SW480 (cell line): Measurements from ENCODE around the gene SMIM28.

Source experiments
- DNase-seq: peaks from one replicate; pipeline ENCODE4 v3.0.0-alpha.2; 2016; ENCODE audit warnings: low spot score

SMIM28 gene

DNA sequence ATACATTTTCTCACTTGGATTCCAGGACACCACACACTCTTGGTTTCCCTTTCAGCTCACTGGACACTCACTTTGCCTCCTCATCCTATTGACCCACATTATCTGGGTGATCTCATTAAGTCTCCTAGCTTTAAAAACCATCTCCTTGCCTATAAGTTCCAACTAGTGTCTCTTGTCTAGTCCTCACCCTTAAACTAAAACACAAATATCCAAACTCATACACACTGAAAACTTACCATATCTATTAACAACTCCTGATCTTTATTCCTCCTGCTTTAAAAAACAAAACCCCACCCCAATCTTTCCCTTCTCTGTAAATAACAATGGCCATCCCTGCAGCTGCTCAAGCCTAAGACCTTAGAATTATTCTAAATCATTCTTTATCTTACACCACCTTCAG, 3.5 kb upstream of the SMIM28 start:
- no peak for DNase-seq

DNA sequence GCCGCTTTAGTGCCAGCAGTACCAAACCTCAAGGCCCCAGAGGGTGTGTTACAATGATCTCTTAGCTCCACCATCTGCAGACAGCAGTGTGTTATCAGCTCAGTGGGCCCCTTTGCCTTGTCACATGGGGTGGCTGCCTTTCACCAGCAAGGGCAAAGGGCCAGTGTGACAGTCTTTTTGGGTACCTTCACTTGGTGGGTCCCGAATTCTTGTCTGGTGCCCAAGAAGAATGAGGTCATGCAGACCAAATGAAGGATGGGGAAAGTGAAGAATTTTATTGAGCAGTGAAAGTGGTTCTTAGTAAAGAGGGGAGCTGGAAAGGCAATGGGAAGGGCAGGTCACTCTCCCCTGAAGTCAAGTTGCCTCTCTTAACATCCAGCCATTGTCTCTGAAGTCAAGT, 2.9 kb upstream of the SMIM28 start:
- DNase-seq: no peak

DNA sequence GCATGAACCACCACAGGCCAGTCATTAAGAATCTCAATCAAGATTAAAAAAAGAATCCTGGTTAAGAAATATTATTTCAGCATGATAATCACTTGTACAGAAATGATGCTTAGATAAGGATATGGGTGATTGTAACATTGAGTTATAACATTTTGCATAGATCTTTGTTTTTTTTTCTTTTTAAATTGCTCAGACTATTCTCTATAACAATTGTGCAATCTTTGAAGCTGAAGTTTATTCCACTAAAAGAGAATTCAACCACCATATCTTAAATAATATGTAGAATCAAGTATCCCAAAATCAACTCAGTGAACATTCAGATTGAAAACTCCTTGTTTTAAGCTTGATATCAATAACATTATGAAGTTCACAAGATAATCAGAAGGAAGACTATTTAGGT, 663 bp upstream of the SMIM28 start:
- no peak for DNase-seq

GRCh38 chr6:138378463-138378862, 758 bp downstream of the SMIM28 start:
- no peak for DNase-seq

- DNase-seq: peak; percentile 13
These were observed 5.0 kb downstream of the SMIM28 start for GRCh38 chr6:138382498-138383265.

DNA sequence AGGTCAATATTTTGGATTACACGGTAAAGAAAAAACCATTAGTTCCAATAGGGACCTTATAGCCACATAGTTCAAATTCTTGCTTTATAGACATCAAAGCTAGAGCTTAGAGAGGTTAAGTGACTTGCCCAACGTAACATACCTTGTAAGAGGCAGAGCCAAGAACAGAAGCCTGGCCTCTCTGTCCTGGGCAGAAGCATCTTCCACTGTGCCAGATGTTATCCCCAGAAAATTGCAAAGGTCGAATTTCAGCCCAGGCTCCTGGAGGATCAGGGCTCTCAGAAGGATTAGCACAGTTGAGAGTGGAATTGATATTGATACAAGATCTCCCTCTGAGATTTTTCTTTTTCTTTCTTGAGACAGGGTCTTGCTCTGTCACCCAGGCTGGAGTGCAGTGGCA, 6.1 kb downstream of the SMIM28 start:
- DNase-seq: peak; percentile 46

DNA sequence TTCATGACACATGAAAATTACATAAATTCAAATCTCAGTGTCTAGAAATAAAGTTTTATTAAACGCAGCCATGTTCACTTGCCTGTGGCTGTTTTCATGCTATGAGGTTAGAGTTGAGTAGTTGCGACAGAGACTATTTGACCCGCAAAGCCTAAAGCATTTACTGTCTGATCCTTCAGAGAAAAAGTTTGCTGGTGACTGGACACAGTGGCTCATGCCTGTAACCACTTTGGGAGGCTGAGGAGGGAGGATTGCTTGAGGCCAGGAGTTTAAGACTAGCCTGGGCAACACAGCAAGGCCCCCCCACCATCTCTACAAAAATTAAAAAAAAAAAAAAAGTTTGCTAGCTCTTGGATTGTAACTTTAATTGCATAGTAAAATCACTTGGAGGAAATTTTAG, 9.2 kb downstream of the SMIM28 start:
- DNase-seq: no peak

DNA sequence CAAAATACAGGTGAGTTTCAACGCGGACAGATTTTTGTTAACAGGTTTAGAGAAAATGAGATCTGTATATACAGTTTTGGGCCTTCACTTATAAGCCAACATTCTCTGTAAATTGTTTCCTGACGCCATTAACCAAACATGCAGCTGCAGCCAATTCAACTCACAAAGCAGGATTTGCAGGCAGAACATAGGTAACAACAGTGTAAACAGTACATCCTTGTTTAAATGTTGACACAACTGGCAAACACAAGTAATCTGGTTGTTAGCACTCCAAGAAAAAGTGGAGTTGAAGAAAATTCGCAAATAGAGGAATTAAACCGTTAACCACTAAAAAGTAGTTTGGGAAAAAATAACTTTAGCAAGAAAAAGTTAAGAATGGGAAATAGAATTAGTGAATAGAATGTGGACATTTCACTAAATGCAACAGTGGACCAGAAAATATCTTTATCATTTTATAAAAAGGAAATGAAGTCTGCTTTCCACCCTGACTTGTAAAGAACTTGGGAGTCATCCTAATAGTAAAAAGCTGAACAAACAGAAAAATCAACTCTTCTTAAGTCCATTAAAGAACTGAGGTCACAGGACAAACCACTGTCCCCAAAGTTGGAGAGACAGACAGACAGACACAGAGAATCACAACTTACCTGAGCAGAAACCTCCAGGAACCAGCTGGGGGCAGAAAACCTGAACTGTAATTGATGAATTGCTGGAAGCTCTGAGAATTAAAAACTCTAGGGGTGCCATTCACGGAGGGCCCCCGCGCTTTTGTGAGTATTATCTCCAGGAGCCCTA, 10.1 kb downstream of the SMIM28 start:
- DNase-seq: no peak

GRCh38 chr6:138389551-138389950, 11.8 kb downstream of the SMIM28 start:
- no peak for DNase-seq

- DNase-seq: no peak
These were observed 16.4 kb downstream of the SMIM28 start for GRCh38 chr6:138393871-138394783.

- no peak for DNase-seq
These were observed 19.0 kb downstream of the SMIM28 start for GRCh38 chr6:138396709-138397108.

GRCh38 chr6:138397128-138398122, 19.7 kb downstream of the SMIM28 start:
- DNase-seq: no peak

- no peak for DNase-seq
These were observed 22.6 kb downstream of the SMIM28 start for GRCh38 chr6:138400326-138400725.

DNA sequence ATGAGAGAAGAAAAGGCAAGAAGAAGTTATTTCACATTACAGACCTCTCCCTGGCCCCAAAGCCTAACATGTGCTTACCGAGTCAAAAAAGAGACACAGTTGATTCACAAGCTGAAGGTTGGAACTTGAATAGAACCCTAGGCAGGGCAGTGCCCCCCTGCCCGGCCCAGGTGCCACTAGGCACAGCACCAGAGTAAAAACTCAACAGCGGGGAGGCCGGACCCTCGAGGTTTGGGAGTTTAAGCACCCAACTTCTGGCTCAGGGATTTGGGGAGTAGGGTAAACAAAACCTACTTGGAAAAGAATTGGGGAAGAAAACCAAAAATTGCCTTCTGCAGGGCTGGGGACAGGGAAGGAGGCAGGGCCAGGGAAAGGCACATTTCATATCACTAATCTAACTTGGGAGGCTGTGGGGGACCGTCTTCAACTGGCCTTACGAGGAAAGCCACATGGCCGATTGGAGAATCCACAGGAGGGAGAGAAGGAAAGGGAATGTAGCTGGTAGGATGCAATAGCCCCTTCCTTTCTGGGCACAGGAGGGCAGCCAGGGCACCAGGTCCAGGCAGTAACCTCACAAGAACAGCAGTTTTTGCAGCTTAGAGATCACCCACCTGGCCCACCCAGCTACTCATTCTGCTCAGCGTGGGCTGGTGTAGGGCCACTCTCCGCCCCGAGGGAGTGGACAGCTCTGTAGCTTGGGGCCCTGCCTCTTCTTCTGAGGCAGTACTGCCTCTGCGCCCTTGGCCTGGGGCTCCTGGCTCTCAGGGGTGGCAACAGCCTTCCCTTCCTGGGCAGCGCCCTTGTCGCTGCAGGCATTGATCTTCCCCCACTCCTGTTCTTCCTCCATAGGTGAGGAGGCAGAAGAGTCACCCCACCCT, 24.5 kb downstream of the SMIM28 start:
- no peak for DNase-seq

GRCh38 chr6:138402838-138403187, 25.1 kb downstream of the SMIM28 start:
- DNase-seq: no peak

DNA sequence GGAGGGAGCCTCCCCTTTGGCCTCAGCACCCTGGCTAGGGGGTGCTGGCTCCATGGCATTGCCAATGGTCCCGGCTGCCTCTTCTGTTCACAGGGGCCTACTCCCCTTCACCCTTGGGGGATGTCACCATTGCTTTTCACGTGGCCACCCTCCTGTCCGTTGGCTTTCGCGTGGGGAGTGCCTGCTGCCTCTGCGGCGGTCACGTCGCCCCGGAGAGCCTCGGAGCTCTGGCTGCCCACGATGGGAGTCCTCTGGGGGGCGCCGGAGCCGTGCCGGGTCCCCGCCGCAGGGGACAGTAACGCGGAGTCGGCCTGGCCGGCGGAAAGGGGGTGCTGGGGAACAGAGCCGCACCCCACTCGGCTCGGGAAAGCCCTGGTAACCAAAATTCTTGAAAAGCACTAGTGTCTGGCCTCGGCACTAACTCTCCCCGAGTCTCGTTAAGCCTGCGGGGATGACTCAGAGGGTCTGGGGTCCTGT, 25.7 kb downstream of the SMIM28 start:
- peak; percentile 28 for DNase-seq

DNA sequence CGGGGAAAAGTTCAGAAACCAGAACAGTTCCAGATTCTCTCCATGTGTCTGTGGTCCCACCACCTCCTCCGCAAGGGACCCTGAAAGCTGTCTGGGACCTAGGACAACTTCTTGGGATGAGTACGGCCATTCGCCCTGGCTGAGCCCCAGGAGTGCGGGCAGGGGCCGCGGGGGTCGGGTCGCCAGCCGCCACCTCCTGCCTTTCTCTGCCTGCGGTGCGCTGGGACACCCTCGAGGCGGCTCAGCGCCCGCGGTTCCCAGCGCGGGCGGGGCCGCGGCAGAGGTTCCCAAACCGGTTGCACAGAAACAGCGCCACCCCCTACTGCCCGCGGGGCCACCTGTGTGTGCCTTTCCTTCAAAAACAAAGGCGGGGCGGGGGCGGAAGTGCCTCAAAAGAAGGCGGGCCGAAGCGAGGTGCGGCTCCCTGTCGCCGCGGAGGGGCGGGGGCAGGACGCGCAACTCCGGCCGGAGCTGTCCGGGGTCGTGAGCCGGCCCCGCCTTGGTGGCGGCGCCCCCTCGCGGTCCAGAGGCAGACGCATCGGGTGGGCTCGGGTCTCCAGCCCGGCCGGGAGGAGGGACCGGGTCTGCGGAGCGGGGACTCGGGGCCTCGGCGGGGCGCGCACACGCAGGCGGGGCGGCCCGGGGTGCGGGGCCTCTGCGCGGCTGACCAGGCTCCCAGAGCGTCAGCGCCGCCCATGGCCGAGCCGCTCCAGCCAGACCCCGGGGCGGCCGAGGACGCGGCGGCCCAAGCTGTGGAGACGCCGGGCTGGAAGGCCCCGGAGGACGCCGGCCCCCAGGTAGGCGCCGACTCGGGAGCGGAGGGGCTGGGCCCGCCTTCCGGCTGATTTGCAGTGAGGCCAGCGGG, 26.3 kb downstream of the SMIM28 start, which contains the start of gene HEBP2:
Gene HEBP2 (plus strand): TSS at position 423 of the 865 bp plus-strand sequence. CDS start 273 bp downstream, at position 696.
- DNase-seq: peak; percentile 93

- DNase-seq: no peak
These were observed 27.1 kb downstream of the SMIM28 start for GRCh38 chr6:138404666-138405337.
